A204.1 (cell line): ENCODE measurements around the gene BUD23.
"Not testable (repeated sequence)": the region's sequence is repeated elsewhere in the genome, so short reads cannot be mapped to it uniquely, and the experiment has no call there.

Source experiments
- FAIRE-seq: peaks from 2 replicates; lab custom pipeline; 2012; peaks lifted over from hg19 to GRCh38; lab: Jason Lieb, UNC

The BUD23 gene

GRCh38 chr7:73719806-73720169 lies 36.4 kb downstream of the BUD23 start:
- no peak for FAIRE-seq

GRCh38 chr7:73720443-73720842 lies 37.0 kb downstream of the BUD23 start:
- FAIRE-seq, result not testable (repeated sequence)

GRCh38 chr7:73721377-73721817 lies 38.0 kb downstream of the BUD23 start:
- FAIRE-seq, result no peak

- not testable (repeated sequence) for FAIRE-seq
These were observed 38.8 kb downstream of the BUD23 start for GRCh38 chr7:73722182-73722581.

- FAIRE-seq, result no peak
These were observed 39.4 kb downstream of the BUD23 start for GRCh38 chr7:73722785-73723184.

- FAIRE-seq, result no peak
These were observed 40.4 kb downstream of the BUD23 start for GRCh38 chr7:73723813-73724212.

- FAIRE-seq, result no peak
These were observed 42.7 kb downstream of the BUD23 start for GRCh38 chr7:73726083-73726466.

DNA sequence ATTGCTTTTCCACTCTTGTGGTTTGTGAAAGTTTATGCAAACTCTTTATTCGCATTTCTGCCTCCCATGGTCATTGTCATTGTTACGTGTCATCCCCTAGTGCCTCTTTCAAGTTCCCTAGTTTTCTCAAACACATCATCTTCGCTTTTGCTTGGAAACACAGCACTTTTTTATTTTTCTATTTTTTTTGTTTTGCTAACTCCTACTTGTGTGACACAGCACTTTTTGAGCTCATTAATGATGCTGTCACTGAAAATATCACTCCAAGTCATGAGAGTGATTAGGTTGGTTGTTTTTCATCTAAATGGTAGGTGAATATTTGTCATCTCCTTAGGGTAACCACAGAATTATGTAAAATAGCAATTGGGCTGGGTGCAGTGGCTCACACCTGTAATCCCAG lies 44.6 kb downstream of the BUD23 start:
- no peak for FAIRE-seq

- FAIRE-seq, result no peak
These were observed 45.2 kb downstream of the BUD23 start for GRCh38 chr7:73728551-73728950.

DNA sequence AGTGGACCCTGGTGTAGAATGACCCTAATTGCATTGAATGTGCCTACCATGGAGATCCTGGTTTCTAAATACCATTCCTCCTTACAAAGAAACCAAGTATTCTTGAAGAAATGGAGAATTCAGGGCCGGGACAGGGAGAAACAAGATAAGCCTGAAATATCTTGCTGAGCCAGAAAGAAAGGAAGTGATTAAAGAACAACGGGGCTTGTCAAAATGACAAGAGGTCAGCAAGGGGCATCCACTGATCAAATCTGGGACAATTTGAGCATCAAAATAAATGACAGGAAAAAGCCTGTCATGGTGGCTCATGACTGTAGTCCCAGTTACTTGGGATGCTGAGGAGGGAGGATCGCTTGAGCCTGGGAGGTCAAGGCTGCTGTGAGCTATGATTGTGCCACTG lies 47.1 kb downstream of the BUD23 start:
- no peak for FAIRE-seq

DNA sequence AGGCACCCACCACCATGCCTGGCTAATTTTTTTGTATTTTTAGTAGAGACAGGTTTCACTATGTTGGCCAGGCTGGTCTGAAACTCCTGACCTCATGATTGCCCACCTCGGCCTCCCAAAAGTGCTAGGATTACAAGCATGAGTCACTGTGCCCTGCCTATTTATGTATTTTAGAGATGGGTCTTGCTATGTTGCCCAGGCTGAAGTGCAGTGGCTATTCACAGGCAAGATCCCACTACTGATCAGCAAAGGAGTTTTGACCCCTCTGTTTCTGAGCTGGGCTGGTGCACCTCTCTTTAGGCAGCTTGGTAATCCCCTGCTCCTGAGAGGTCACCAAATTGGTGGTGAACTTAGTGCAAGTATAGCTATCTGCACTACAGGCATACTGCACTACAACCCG lies 49.0 kb downstream of the BUD23 start:
- no peak for FAIRE-seq

DNA sequence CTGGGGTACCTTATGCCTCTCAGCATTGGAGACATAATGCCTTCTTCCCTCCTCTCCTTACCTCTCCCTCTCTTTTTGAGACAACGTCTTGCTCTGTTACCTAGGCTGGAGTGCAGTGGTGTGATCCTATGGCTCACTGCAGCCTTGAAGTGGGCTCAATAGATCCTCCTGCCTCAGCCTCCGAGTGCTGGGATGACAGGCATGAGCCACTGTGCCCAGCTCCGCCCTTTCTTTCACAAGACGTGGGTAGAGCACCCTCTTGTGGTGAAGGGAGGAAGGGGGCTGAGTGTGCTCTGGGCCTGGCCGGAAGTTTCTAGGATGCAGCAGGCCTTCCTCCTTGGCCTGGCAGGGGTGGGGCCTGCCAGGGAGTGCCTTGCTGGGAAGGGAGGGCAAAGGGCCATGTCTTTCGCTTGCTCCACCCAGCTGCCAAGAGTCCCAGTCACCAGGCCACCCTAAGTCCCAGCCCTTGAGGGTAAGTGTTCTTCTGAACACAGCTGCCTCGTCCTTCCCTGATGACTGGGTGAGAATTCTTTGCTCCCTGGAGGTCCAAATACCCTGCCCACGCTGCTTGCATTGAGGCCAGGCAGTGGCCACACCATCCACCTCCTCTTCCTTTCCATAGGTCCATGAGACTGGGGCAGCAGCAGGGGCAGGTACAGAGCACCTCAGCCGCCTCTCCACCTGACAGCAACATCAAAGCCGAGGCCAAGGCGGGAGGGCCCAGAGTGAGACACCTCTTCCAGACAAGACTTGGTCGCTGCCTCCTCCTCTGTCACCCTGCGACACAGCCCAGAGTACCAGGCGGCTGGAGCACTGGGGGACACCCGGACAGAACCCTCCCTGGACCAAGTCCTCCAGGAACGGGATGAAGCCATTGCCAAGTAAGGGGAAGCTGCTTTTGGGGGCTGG lies 51.5 kb downstream of the BUD23 start:
- FAIRE-seq, result peak; percentile 85

- FAIRE-seq, result no peak
These were observed 52.1 kb downstream of the BUD23 start for GRCh38 chr7:73735528-73735905.

- FAIRE-seq, result no peak
These were observed 53.5 kb downstream of the BUD23 start for GRCh38 chr7:73736885-73737284.

DNA sequence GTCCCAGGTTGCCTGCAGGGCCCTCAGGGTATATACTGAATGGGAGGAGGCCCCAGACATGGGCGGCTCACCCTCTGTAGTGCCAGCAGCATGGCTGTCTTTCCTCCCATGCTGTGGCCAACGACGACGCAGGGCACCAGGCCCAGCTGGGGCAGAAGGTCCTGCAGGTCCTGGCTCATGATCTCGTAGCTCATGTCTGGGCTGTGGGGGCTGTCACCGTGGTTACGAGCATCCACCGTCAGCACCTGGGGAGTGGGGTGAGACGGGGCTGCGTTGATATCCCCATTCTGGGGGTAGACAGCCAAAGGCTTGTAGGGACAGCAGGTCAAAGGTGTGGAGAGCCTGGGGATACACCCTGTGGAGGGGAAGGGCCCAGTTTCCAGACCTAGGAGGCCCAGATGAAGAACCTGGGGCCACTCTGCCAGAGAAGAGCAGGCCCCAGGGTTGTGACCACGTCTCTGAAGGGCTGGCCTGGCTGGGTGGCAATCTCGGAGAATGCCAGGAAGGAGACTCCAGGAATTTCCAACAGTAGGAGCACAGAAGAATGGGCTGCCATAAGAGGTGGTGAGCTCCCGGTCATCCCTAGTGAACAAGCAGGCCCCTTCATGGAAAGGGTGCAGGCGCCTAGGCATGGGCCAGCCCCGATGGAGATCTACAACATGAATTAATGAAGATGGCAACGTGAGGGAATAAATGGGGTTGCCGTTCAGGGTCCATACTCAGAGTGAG lies 54.3 kb downstream of the BUD23 start:
- no peak for FAIRE-seq

DNA sequence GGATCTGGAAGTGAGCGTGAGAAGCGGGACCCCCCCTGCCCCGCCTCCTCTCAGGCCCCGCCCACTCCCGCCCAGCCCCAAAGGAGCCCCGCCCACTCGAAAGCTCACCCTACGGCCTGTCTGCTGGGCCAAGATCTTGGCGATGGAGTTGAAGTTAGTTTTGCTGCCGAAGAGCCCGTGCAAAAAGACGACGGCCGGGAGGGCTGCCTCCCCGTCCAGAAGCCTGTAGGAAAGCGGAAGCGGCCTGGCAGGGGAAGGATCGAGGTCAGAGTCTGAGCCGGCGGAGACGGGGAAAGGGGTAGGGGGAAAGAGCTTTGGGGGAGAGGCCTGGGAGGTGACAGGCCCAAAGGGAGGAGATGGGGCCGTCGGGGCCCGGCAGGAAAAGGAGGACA lies 54.8 kb downstream of the BUD23 start:
- FAIRE-seq, result no peak

- peak; percentile 84 for FAIRE-seq
These were observed 55.4 kb downstream of the BUD23 start, which contains the start of gene ABHD11 for GRCh38 chr7:73738612-73739386. Gene ABHD11 (minus strand): TSS chr7:73738802. CDS start chr7:73738770, 32 bp downstream.

DNA sequence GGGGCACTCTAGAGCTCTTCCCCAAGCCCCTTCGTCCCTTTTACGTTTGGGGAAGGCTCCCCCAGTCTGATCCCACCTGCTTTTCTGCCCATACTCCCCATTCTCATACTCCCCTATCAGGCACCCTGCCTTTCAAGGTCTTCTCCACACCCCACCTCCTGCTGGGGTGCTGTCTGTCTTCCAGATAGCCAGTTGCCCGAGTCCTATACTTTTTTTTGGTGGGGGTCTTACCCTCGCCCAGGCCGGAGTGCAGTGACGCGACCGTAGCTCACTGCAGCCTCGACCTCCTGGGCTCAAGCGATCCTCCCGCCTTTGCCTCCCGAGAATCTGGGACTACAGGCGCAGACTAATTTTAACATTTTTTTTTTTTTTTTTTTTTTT lies 56.0 kb downstream of the BUD23 start:
- no peak for FAIRE-seq

DNA sequence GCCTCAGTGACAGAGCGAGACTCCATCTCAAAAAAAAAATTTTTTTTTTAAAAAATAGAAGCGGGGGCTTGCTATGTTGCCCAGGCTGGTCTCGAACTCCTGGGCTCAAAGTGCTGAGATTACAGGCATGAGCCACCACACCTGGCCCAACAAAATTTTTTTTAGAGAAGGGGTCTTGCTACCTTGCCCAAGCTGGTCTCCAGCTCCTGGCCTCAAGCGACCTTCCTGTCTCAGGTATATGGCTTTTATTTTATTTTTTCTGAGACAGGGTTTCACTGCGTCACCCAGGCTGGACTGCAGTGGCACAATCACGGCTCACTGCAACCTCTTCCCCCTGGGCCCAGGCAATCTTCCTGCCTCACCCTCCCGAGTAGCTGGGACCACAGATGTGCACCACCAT lies 56.8 kb downstream of the BUD23 start:
- no peak for FAIRE-seq

- FAIRE-seq, result no peak
These were observed 57.4 kb downstream of the BUD23 start for GRCh38 chr7:73740771-73741170.

GRCh38 chr7:73741600-73741999 lies 58.2 kb downstream of the BUD23 start:
- no peak for FAIRE-seq

GRCh38 chr7:73742338-73742752 lies 58.9 kb downstream of the BUD23 start:
- FAIRE-seq, result no peak
